DLD1 (cell line): ENCODE data around the gene CD2.
"Not testable (repeated sequence)": the region's sequence is repeated elsewhere in the genome, so short reads cannot be mapped to it uniquely, and the experiment has no call there.

Experiments used
- in situ Hi-C: cut with HindIII; loops from 2 replicates; pipeline ENCODE4 v1.10.0; 2017; ENCODE audit warnings: low sequenced_read_pairs

Gene CD2

DNA sequence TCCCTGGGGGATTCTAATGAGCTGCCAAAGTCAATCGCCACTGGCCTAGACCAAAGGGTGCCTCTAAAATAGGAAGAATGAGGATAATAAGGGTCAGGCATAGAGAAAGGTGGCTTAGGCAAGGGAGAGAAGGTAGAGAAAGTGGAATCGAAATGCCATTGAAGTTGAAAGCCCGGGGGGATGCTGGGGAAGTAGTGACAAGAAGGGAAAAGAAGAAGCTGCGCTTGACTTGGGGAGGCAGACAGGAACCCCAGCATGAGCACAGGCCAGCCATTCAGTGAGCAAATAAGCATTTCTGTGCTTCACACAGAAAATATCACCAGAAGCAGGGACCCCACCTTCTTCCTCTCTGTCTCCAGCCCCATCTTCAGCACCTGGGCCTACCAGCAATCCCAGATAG is 1.5 kb downstream of the CD2 start:
- in situ Hi-C loops: no loop called here

- in situ Hi-C loops: not testable (repeated sequence)
These were observed 1.9 kb downstream of the CD2 start for GRCh38 chr1:116756092-116756491.

GRCh38 chr1:116758456-116758815 is 4.2 kb downstream of the CD2 start:
- in situ Hi-C loops: not testable (repeated sequence)

DNA sequence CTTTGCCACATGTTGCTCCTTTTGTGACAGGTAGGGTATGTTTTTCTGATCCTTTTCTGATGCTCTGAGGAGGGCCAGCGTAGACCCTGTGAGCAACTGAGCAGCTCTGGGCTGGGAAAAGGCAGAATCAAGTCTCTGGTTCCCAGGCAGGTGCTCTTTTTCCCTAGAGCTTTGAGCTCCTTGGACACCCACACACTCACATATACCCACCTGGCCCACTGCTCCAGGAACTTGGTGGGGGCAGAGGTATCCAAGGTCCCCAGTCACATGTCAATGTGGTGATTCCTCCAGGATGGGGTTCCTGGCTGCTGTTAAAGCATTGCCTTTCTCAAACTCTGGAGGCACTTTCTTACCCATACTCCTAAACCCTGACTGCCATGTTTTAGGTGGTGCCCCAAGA is 5.4 kb downstream of the CD2 start:
- in situ Hi-C loops: no loop called here

DNA sequence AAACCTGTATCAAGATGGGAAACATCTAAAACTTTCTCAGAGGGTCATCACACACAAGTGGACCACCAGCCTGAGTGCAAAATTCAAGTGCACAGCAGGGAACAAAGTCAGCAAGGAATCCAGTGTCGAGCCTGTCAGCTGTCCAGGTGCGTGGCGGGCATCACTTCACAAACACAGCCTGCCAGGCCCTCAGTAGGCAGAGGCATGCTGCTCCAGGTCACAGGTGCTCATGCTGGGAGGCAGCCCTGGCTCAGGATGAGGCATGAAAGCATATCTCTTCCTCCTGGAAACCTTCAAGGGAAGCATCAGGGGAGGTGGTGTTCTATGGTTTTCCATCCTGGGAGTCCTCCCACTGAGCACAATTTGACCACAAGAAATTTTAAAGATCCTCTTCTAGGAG is 6.3 kb downstream of the CD2 start:
- in situ Hi-C loops: no loop called here

- in situ Hi-C loops: no loop called here
These were observed 6.9 kb downstream of the CD2 start for GRCh38 chr1:116760996-116761665.

- in situ Hi-C loops: no loop called here
These were observed 8.1 kb downstream of the CD2 start for GRCh38 chr1:116762281-116762680.

DNA sequence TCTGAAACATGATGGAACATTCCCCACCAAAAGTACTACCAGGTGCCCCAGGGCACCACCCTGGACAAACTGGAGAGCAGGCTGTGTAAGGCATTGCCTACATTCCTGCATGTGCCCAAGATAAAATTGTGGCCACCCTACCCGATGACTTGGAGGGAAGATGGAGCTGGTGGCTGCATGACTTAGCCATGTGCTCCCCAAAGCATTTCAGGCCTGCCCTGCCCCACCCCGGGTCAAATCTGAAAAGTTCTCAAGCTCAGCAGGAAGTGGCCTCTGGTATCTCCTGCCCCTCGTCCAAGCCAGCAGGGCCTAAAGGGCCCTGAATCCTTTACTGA is 8.5 kb downstream of the CD2 start:
- in situ Hi-C loops: no loop called here

DNA sequence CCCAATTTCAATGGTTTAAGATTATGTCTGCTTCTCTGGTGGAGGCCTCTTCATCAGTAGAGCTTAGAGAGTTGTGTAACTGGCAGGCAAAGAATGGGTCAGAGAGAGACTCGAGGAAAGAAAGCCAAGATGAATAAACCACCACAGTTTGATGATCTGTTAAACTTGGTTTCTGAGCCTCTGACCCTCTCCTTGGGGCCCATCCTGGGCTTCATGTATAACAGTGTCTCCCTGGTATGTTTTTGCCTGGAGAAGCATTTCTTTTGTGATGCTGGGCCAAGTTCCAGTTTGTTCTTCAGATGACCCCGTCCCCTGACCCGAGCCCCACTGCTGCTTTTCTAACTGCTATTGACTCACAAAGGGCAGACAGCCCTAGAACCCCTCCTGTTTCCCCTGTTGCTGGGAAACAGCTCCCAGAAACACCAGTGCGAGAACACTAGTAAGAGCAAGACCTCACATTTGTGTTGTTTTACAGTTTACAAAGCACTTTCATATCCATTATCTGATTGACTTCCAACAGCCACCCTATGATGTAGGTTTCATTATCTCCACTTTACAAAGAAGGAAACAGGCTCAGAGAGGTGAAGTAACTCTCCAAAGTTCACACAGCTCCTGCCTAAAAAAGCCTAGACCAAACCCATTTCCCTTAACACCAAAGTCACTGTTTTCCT is 9.0 kb downstream of the CD2 start:
- in situ Hi-C loops: no loop called here

GRCh38 chr1:116763787-116764465 is 9.7 kb downstream of the CD2 start:
- in situ Hi-C loops: no loop called here

DNA sequence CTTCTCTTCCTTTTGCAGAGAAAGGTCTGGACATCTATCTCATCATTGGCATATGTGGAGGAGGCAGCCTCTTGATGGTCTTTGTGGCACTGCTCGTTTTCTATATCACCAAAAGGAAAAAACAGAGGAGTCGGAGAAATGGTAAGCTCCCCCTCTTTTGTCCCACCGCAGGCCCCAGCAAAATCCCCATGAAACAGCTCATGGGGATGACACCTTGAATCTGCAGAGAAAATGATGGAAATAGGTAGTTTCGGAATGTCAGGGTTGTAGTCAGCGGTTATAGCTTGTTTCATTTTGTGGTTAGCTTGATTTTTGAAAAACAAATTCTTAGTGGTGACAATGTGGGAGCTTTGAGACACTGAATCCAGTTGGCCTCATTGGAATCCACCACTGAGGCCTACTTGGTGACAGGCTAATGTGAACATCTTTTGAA is 10.3 kb downstream of the CD2 start:
- in situ Hi-C loops: no loop called here

DNA sequence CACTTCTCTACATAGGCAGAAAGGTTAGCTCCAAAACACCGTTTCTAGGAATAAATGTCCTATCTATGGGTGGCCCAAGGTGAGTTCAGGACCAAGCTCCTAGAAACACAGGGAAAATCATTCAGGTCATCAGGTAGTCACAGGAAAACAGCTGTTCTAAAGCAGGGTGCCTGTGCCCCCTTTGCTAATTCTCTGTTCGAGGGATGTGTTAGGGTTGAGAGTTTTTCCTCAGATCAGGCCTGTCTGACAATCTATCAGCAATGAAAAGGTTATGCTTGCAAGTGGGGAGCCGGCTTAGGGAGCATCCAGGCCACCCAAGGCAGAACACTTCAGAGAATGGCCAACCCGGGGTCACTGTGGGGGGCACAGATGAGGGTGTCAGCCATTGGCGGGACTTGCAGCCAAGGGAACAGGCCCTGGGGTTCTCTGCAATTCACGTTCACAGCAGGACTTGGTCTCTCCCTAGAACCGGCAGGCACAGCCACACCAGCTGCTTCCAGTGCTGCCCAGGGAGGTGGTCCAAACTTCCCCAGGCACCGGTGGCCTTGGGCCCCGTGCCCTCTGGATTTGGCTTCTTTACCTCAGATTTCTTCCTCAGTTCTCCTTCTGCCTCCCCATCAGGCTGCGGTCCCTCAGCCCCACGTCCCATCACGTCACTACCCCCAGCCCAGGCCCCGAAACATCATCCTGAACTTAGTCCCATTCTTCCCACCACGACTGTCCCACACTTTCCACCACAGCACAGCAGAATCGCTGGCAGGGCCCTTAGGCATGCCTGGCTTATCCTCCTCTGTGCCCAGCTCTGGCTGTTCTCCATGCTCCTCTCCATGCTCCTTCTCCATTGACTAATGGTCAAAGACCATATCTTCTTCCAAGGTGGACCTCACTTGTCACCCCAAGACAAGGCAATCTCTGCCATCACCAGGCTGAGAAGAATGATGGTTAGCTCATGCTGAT is 11.0 kb downstream of the CD2 start:
- in situ Hi-C loops: no loop called here

DNA sequence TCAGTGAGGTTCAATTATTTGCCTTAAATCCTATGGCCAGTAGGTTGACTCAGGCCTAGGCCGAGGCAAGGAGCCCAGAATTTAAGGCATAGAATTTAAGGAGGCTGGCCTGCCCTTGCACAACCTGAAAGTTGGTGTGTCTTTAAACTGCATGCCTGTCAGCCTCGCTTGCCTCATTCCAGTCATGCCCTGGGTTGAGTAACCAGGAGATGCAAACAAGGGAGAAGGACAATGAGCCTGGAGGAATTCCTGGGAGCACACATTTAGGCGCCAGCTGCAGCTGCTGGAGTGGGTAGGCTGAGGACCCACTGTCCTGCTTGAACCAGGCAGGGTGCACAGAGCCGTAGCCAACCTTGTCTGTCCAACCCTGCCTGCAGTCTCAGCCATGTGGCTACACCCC is 11.7 kb downstream of the CD2 start:
- in situ Hi-C loops: no loop called here

- in situ Hi-C loops: no loop called here
These were observed 12.6 kb downstream of the CD2 start for GRCh38 chr1:116766616-116767469.

- in situ Hi-C loops: no loop called here
These were observed 13.7 kb downstream of the CD2 start for GRCh38 chr1:116767782-116768382.

DNA sequence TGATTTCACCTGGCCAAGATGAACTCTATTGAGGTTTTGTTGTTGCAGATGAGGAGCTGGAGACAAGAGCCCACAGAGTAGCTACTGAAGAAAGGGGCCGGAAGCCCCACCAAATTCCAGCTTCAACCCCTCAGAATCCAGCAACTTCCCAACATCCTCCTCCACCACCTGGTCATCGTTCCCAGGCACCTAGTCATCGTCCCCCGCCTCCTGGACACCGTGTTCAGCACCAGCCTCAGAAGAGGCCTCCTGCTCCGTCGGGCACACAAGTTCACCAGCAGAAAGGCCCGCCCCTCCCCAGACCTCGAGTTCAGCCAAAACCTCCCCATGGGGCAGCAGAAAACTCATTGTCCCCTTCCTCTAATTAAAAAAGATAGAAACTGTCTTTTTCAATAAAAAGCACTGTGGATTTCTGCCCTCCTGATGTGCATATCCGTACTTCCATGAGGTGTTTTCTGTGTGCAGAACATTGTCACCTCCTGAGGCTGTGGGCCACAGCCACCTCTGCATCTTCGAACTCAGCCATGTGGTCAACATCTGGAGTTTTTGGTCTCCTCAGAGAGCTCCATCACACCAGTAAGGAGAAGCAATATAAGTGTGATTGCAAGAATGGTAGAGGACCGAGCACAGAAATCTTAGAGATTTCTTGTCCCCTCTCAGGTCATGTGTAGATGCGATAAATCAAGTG is 14.3 kb downstream of the CD2 start:
- in situ Hi-C loops: no loop called here

- in situ Hi-C loops: no loop called here
These were observed 14.8 kb downstream of the CD2 start for GRCh38 chr1:116769104-116769452.

GRCh38 chr1:116769561-116769977 is 15.3 kb downstream of the CD2 start:
- in situ Hi-C loops: no loop called here

DNA sequence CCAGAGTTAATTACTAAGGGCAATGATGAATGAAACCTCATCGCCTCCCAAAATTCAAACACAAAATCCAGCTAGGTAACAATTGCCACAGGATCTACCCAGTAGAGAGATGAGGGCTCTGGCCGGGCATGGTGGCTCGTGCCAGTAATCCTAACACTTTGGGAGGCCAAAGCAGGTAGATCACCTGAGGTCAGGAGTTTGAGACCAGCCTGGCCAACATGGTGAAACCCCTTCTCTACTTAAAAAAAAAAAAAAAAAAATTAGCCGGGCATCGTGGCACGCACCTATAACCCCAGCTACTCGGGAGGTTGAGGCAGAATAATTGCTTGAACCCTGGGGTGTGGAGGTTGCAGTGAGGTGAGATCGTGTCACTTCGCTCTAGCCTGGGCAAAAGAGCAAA is 15.8 kb downstream of the CD2 start:
- in situ Hi-C loops: no loop called here
